ENCODE measurements around the gene KLHL2.

DNA sequence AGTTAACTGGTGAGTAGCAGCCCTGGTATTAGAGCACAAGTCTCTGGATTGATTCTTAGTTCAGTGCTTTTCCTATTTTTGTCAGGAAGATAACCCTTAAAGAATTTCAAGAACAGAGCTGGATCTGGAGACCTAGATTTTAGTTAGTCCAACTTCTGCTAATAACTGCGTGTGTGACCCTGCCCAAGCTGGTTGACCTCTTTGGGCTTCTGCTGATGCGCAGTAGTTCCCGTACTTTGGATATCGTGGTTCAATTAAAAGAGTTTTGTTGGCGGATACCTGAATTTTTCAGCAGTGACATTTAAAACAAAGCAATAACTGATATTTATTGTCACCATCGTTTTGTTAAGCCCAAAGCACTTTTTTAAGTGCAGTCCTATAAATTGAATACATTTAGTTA lies 129.4 kb downstream of the KLHL2 start:
- TF ChIP-seq, protein P1, sequence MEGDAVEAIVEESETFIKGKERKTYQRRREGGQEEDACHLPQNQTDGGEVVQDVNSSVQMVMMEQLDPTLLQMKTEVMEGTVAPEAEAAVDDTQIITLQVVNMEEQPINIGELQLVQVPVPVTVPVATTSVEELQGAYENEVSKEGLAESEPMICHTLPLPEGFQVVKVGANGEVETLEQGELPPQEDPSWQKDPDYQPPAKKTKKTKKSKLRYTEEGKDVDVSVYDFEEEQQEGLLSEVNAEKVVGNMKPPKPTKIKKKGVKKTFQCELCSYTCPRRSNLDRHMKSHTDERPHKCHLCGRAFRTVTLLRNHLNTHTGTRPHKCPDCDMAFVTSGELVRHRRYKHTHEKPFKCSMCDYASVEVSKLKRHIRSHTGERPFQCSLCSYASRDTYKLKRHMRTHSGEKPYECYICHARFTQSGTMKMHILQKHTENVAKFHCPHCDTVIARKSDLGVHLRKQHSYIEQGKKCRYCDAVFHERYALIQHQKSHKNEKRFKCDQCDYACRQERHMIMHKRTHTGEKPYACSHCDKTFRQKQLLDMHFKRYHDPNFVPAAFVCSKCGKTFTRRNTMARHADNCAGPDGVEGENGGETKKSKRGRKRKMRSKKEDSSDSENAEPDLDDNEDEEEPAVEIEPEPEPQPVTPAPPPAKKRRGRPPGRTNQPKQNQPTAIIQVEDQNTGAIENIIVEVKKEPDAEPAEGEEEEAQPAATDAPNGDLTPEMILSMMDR (IDR thresholded peaks at IDR 0.05), result no peak
- TF ChIP-seq POLR2AphosphoS5 (IDR thresholded peaks at IDR 0.05) (no peak), EP300 (IDR thresholded peaks at IDR 0.05) (no peak), POLR2A (IDR thresholded peaks at IDR 0.05) (no peak)
